ENCODE data around the gene SPATS2L.

SPATS2L gene

GRCh38 chr2:200379481-200380090, 73.1 kb downstream of the SPATS2L start:
- DNase-seq, result no peak

- no peak for DNase-seq
Observed at GRCh38 chr2:200380091-200380561, 73.6 kb downstream of the SPATS2L start.

GRCh38 chr2:200380833-200381542, 74.5 kb downstream of the SPATS2L start:
- DNase-seq, result no peak

- DNase-seq, result no peak
Observed at GRCh38 chr2:200382874-200383273, 76.4 kb downstream of the SPATS2L start.

GRCh38 chr2:200383380-200384110, 77.1 kb downstream of the SPATS2L start:
- no peak for DNase-seq

- DNase-seq, result no peak
Observed at GRCh38 chr2:200385063-200385635, 78.7 kb downstream of the SPATS2L start.

- DNase-seq, result no peak
Observed at GRCh38 chr2:200393191-200393590, 86.7 kb downstream of the SPATS2L start.

- no peak for DNase-seq
Observed at GRCh38 chr2:200394045-200394444, 87.6 kb downstream of the SPATS2L start.

- DNase-seq, result no peak
Observed at GRCh38 chr2:200396781-200397242, 90.3 kb downstream of the SPATS2L start.

- no peak for DNase-seq
Observed at GRCh38 chr2:200397785-200398184, 91.3 kb downstream of the SPATS2L start.

GRCh38 chr2:200399046-200399445, 92.6 kb downstream of the SPATS2L start:
- DNase-seq, result no peak

- DNase-seq, result no peak
Observed at GRCh38 chr2:200399636-200400035, 93.1 kb downstream of the SPATS2L start.

GRCh38 chr2:200403814-200404213, 97.3 kb downstream of the SPATS2L start:
- DNase-seq, result no peak

- no peak for DNase-seq
Observed at GRCh38 chr2:200404615-200405014, 98.1 kb downstream of the SPATS2L start.

GRCh38 chr2:200405599-200406298, 99.3 kb downstream of the SPATS2L start:
- no peak for DNase-seq

GRCh38 chr2:200406379-200406778, 99.9 kb downstream of the SPATS2L start:
- no peak for DNase-seq

- DNase-seq, result no peak
Observed at GRCh38 chr2:200408428-200409316, 102.2 kb downstream of the SPATS2L start.

- no peak for DNase-seq
Observed at GRCh38 chr2:200411831-200412230, 105.3 kb downstream of the SPATS2L start.

GRCh38 chr2:200414367-200414766, 107.9 kb downstream of the SPATS2L start:
- DNase-seq, result no peak

- DNase-seq, result no peak
Observed at GRCh38 chr2:200415455-200415854, 109.0 kb downstream of the SPATS2L start.

- DNase-seq, result no peak
Observed at GRCh38 chr2:200416878-200417277, 110.4 kb downstream of the SPATS2L start.

- no peak for DNase-seq
Observed at GRCh38 chr2:200417366-200417765, 110.9 kb downstream of the SPATS2L start.

All from NCI-H2171 (cell line).